GM18520 (cell line): ENCODE data around the gene ECT2L.

Experiments
- ATAC-seq: cut with Tn5 transposase; IDR thresholded peaks from one replicate; pipeline ENCODE4 v1.9.1; 2021; ENCODE audit not compliant: unreplicated experiment

The ECT2L gene

GRCh38 chr6:138795809-138796603 lies at the start of gene ECT2L:
Gene ECT2L (plus strand): TSS chr6:138796087. CDS start chr6:138813275, 17,188 bp downstream.
- no peak for ATAC-seq

- no peak for ATAC-seq
Observed at GRCh38 chr6:138752017-138752416, 43.9 kb upstream of the ECT2L start.

GRCh38 chr6:138757136-138757535 lies 38.8 kb upstream of the ECT2L start:
- no peak for ATAC-seq

GRCh38 chr6:138765896-138766655 lies 29.8 kb upstream of the ECT2L start:
- ATAC-seq, result no peak

GRCh38 chr6:138769102-138769676 lies 26.7 kb upstream of the ECT2L start:
- ATAC-seq, result no peak

- no peak for ATAC-seq
Observed at GRCh38 chr6:138772596-138773176, 23.2 kb upstream of the ECT2L start.

- peak; percentile 81 for ATAC-seq
Observed at GRCh38 chr6:138773177-138774091, 22.5 kb upstream of the ECT2L start, which contains the start of gene CCDC28A. Gene CCDC28A (plus strand): TSS chr6:138773769. CDS start chr6:138776121, 2,352 bp downstream.

GRCh38 chr6:138774370-138774769 lies 21.5 kb upstream of the ECT2L start:
- no peak for ATAC-seq

- no peak for ATAC-seq
Observed at GRCh38 chr6:138776659-138777058, 19.2 kb upstream of the ECT2L start.

GRCh38 chr6:138778331-138778730 lies 17.6 kb upstream of the ECT2L start:
- no peak for ATAC-seq

GRCh38 chr6:138782243-138782642 lies 13.6 kb upstream of the ECT2L start:
- no peak for ATAC-seq

- no peak for ATAC-seq
Observed at GRCh38 chr6:138785079-138785478, 10.8 kb upstream of the ECT2L start.

GRCh38 chr6:138785980-138786379 lies 9.9 kb upstream of the ECT2L start:
- ATAC-seq, result no peak

GRCh38 chr6:138787138-138787537 lies 8.7 kb upstream of the ECT2L start:
- no peak for ATAC-seq

- no peak for ATAC-seq
Observed at GRCh38 chr6:138796771-138797170, 884 bp downstream of the ECT2L start.

GRCh38 chr6:138797806-138798446 lies 2.0 kb downstream of the ECT2L start:
- ATAC-seq, result no peak

- no peak for ATAC-seq
Observed at GRCh38 chr6:138800377-138801150, 4.7 kb downstream of the ECT2L start.

GRCh38 chr6:138803331-138803730 lies 7.4 kb downstream of the ECT2L start:
- ATAC-seq, result no peak

- ATAC-seq, result no peak
Observed at GRCh38 chr6:138803861-138804260, 8.0 kb downstream of the ECT2L start.
